ENCODE data around the gene AMPH.
A peak's percentile ranks its signal among the peaks of the same experiment; 100 is the strongest.
"Not testable (repeated sequence)": the region's sequence is repeated elsewhere in the genome, so short reads cannot be mapped to it uniquely, and the experiment has no call there.

The AMPH gene

GRCh38 chr7:38350777-38351176, 280.4 kb downstream of the AMPH start:
- DNase-seq (ENCODE audit: low read depth) = not testable (repeated sequence)

GRCh38 chr7:38349869-38350583, 281.1 kb downstream of the AMPH start:
- DNase-seq (ENCODE audit: low read depth) = not testable (repeated sequence)

GRCh38 chr7:38349126-38349795, 281.9 kb downstream of the AMPH start:
- DNase-seq (ENCODE audit: low read depth) = not testable (repeated sequence)

GRCh38 chr7:38345299-38346172, 285.6 kb downstream of the AMPH start:
- not testable (repeated sequence) for DNase-seq (ENCODE audit: low read depth)

GRCh38 chr7:38344741-38345140, 286.4 kb downstream of the AMPH start:
- DNase-seq (ENCODE audit: low read depth) = not testable (repeated sequence)

GRCh38 chr7:38342135-38342534, 289.0 kb downstream of the AMPH start:
- DNase-seq (ENCODE audit: low read depth) = not testable (repeated sequence)

- not testable (repeated sequence) for DNase-seq (ENCODE audit: low read depth)
Observed at GRCh38 chr7:38341172-38341705, 289.9 kb downstream of the AMPH start.

- no peak for DNase-seq (ENCODE audit: low read depth)
Observed at GRCh38 chr7:38339953-38340819, 291.0 kb downstream of the AMPH start.

- not testable (repeated sequence) for DNase-seq (ENCODE audit: low read depth)
Observed at GRCh38 chr7:38336148-38336515, 295.0 kb downstream of the AMPH start.

- DNase-seq (ENCODE audit: low read depth) = peak; percentile 77
Observed at GRCh38 chr7:38335492-38336147, 295.6 kb downstream of the AMPH start.

- DNase-seq (ENCODE audit: low read depth) = no peak
Observed at GRCh38 chr7:38335128-38335491, 296.1 kb downstream of the AMPH start.

GRCh38 chr7:38334163-38334562, 297.0 kb downstream of the AMPH start:
- DNase-seq (ENCODE audit: low read depth) = no peak

Data from activated T-cell treated with anti-CD3 and anti-CD28 coated beads for 24 hours (primary cell).